ENCODE measurements around the gene TFCP2L1. TPM values are rescaled to one million over a fixed set of nuclear protein-coding genes. Genes with fewer than 3 reads are reported as not detected.
"Not testable (repeated sequence)": the region's sequence is repeated elsewhere in the genome, so short reads cannot be mapped to it uniquely, and the experiment has no call there.

TFCP2L1 gene
- total and polyA plus RNA-seq, 5 experiments from 2014 or later = 0.53 TPM; not detected in 4

GRCh38 chr2:121279476-121280220 lies 5.4 kb downstream of the TFCP2L1 start:
- ATAC-seq (no peak), DNase-seq (no peak)
- H3K9me3 Mint-ChIP-seq = no peaks in the 10 kb centered on the region
- peaks cover 15 to 36% (median 31%) of the 10 kb centered on the region in 5 donors for H3K27me3 Mint-ChIP-seq
- H3K27ac Mint-ChIP-seq = no peak overlapping the region
- peaks cover 0 to 11% (median 10%) of the 10 kb centered on the region in 4 donors for H3K4me1 Mint-ChIP-seq
- no peak overlapping the region for H3K4me3 Mint-ChIP-seq
- POLR2A ChIA-PET = no interaction called here
- H3K36me3 Mint-ChIP-seq = no peaks in the 10 kb centered on the region

- POLR2A ChIA-PET = no interaction called here
- H3K27me3 Mint-ChIP-seq = peaks cover 9 to 19% (median 12%) of the 10 kb centered on the region in 5 donors
- ATAC-seq (no peak), DNase-seq (no peak)
- peak overlapping the region in 1 of 10 donors; percentile 58 for H3K27ac Mint-ChIP-seq
- no peaks in the 10 kb centered on the region for H3K4me1 Mint-ChIP-seq
- H3K36me3 Mint-ChIP-seq = no peaks in the 10 kb centered on the region
- peaks cover 0 to 3% (median 0%) of the 10 kb centered on the region in 9 donors for H3K9me3 Mint-ChIP-seq
- H3K4me3 Mint-ChIP-seq = no peak overlapping the region
These were observed 8.7 kb downstream of the TFCP2L1 start for GRCh38 chr2:121276341-121276740.

GRCh38 chr2:121273116-121273515 lies 11.9 kb downstream of the TFCP2L1 start:
- Mint-ChIP-seq H3K9me3 (peaks cover 0 to 3% (median 0%) of the 10 kb centered on the region in 9 donors), H3K36me3 (no peaks in the 10 kb centered on the region), H3K4me3 (no peak overlapping the region), H3K4me1 (no peaks in the 10 kb centered on the region), H3K27ac (no peak overlapping the region), H3K27me3 (peaks cover 0 to 8% (median 6%) of the 10 kb centered on the region in 5 donors)
- POLR2A ChIA-PET = no interaction called here
- no peak for DNase-seq
- ATAC-seq = no peak

- no peak for DNase-seq
- Mint-ChIP-seq H3K4me3 (no peak overlapping the region), H3K4me1 (no peaks in the 10 kb centered on the region), H3K9me3 (peaks cover 0 to 3% (median 0%) of the 10 kb centered on the region in 9 donors), H3K27me3 (peaks cover 0 to 8% (median 6%) of the 10 kb centered on the region in 5 donors), H3K27ac (no peak overlapping the region), H3K36me3 (no peaks in the 10 kb centered on the region)
- ATAC-seq = no peak
- POLR2A ChIA-PET = no interaction called here
These were observed 12.4 kb downstream of the TFCP2L1 start for GRCh38 chr2:121272596-121272995.

- H3K36me3 Mint-ChIP-seq, H3K9me3 Mint-ChIP-seq, ATAC-seq, POLR2A ChIA-PET, DNase-seq, H3K4me3 Mint-ChIP-seq, H3K27me3 Mint-ChIP-seq, H3K4me1 Mint-ChIP-seq, H3K27ac Mint-ChIP-seq: not testable (repeated sequence)
These were observed 15.6 kb downstream of the TFCP2L1 start for GRCh38 chr2:121269436-121269835.

- Mint-ChIP-seq H3K4me1 (no peaks in the 10 kb centered on the region), H3K27ac (no peak overlapping the region), H3K4me3 (no peak overlapping the region), H3K27me3 (peaks cover 0 to 7% (median 2%) of the 10 kb centered on the region in 5 donors), H3K36me3 (no peaks in the 10 kb centered on the region), H3K9me3 (no peaks in the 10 kb centered on the region)
- ATAC-seq (no peak), DNase-seq (no peak)
- POLR2A ChIA-PET = no interaction called here
These were observed 18.4 kb downstream of the TFCP2L1 start for GRCh38 chr2:121266543-121267106.

- Mint-ChIP-seq H3K36me3 (no peaks in the 10 kb centered on the region), H3K27ac (no peak overlapping the region), H3K27me3 (peaks cover 0 to 7% (median 2%) of the 10 kb centered on the region in 5 donors), H3K9me3 (no peaks in the 10 kb centered on the region), H3K4me3 (no peak overlapping the region), H3K4me1 (no peaks in the 10 kb centered on the region)
- POLR2A ChIA-PET = no interaction called here
- DNase-seq (no peak), ATAC-seq (no peak)
These were observed 20.8 kb downstream of the TFCP2L1 start for GRCh38 chr2:121263996-121264715.

- Mint-ChIP-seq H3K27ac (no peak overlapping the region), H3K4me1 (peaks cover 0 to 3% (median 0%) of the 10 kb centered on the region in 4 donors), H3K9me3 (peaks cover 0 to 2% (median 0%) of the 10 kb centered on the region in 9 donors), H3K27me3 (peaks cover 8 to 28% (median 14%) of the 10 kb centered on the region in 5 donors), H3K4me3 (no peak overlapping the region), H3K36me3 (peaks cover 0 to 2% (median 0%) of the 10 kb centered on the region in 3 donors)
- DNase-seq (no peak), ATAC-seq (no peak)
- POLR2A ChIA-PET = no interaction called here
These were observed 24.4 kb downstream of the TFCP2L1 start for GRCh38 chr2:121260370-121261154.

- Mint-ChIP-seq H3K36me3 (peaks cover 0 to 2% (median 0%) of the 10 kb centered on the region in 3 donors), H3K9me3 (peaks cover 0 to 2% (median 0%) of the 10 kb centered on the region in 9 donors), H3K27me3 (peaks cover 8 to 28% (median 11%) of the 10 kb centered on the region in 5 donors), H3K4me1 (peaks cover 0 to 3% (median 0%) of the 10 kb centered on the region in 4 donors), H3K27ac (no peak overlapping the region), H3K4me3 (no peak overlapping the region)
- POLR2A ChIA-PET = no interaction called here
- ATAC-seq (no peak), DNase-seq (no peak)
These were observed 27.0 kb downstream of the TFCP2L1 start for GRCh38 chr2:121258051-121258450.

GRCh38 chr2:121257480-121257840 lies 27.5 kb downstream of the TFCP2L1 start:
- POLR2A ChIA-PET = no interaction called here
- H3K4me3 Mint-ChIP-seq = no peak overlapping the region

GRCh38 chr2:121256720-121257479 lies 28.1 kb downstream of the TFCP2L1 start:
- ATAC-seq = no peak
- Mint-ChIP-seq H3K27ac (no peak overlapping the region), H3K4me3 (no peak overlapping the region), H3K27me3 (peaks cover 8 to 28% (median 14%) of the 10 kb centered on the region in 5 donors), H3K4me1 (peaks cover 0 to 3% (median 0%) of the 10 kb centered on the region in 4 donors), H3K36me3 (peaks cover 0 to 2% (median 0%) of the 10 kb centered on the region in 3 donors), H3K9me3 (peaks cover 0 to 2% (median 0%) of the 10 kb centered on the region in 9 donors)
- DNase-seq = no peak
- POLR2A ChIA-PET = no interaction called here

More at GRCh38 chr2:121257480-121257840, 27.5 kb downstream of the TFCP2L1 start:
- Mint-ChIP-seq H3K9me3 (peaks cover 0 to 2% (median 0%) of the 10 kb centered on the region in 9 donors), H3K4me1 (peaks cover 0 to 3% (median 0%) of the 10 kb centered on the region in 4 donors), H3K27ac (no peak overlapping the region), H3K27me3 (peaks cover 8 to 28% (median 11%) of the 10 kb centered on the region in 5 donors), H3K36me3 (peaks cover 0 to 2% (median 0%) of the 10 kb centered on the region in 3 donors)
- DNase-seq = no peak
- ATAC-seq = no peak

GRCh38 chr2:121255358-121255757 lies 29.6 kb downstream of the TFCP2L1 start:
- ATAC-seq (no peak), DNase-seq (no peak)
- Mint-ChIP-seq H3K9me3 (peaks cover 0 to 2% (median 0%) of the 10 kb centered on the region in 9 donors), H3K36me3 (peaks cover 0 to 2% (median 0%) of the 10 kb centered on the region in 3 donors), H3K4me3 (no peak overlapping the region), H3K27me3 (peaks cover 8 to 28% (median 14%) of the 10 kb centered on the region in 5 donors), H3K27ac (no peak overlapping the region), H3K4me1 (peaks cover 0 to 3% (median 0%) of the 10 kb centered on the region in 4 donors)
- POLR2A ChIA-PET = no interaction called here
